NCI-H526 treated with DMSO at 0.1 percent for 48 hours (cell line): ENCODE results near the gene NDUFS4.
"Not testable (repeated sequence)": the region's sequence is repeated elsewhere in the genome, so short reads cannot be mapped to it uniquely, and the experiment has no call there.

Source experiments
- DNase-seq: peaks from one replicate; lab custom pipeline; 2025; lab: John Stamatoyannopoulos, UW

NDUFS4 gene

DNA sequence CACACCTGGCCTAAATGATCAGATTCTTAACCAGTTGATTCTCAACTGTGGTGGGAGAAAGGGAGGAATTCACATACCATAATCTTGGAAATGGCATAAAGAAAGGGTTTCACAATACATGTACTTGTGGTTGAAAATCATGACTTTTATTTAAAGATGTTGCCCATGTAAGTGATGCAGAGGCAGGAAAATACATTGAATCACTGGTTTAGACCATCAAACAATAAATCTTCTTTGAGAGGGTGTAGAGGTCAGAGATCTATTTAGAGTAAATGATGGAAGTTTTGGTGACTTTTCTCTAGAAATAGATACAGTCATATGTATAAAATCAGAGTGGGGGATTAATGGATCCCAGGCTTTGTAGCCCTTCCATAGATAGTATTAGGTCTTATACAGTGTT is 15.4 kb downstream of the NDUFS4 start:
- no peak for DNase-seq

GRCh38 chr5:53576674-53577073 is 16.2 kb downstream of the NDUFS4 start:
- DNase-seq, result no peak

DNA sequence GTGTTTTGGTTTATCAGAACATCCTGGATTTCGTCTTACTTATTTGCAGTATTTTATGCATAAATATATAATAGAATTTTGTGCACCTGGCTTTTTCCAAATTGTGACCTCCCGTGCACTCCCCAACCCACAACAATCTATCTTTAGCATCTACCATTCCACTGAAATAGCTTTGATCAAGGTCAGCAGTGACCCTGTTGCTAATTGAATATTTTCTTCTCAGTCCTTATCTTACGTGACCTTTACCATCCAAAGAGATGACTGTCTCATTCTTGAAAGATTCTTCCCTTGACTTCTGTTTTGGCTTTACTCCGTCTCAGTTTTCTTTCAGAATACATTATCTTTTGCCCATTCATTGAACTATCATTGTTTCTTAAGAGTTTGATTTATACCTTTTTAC is 18.4 kb downstream of the NDUFS4 start:
- DNase-seq, result no peak

DNA sequence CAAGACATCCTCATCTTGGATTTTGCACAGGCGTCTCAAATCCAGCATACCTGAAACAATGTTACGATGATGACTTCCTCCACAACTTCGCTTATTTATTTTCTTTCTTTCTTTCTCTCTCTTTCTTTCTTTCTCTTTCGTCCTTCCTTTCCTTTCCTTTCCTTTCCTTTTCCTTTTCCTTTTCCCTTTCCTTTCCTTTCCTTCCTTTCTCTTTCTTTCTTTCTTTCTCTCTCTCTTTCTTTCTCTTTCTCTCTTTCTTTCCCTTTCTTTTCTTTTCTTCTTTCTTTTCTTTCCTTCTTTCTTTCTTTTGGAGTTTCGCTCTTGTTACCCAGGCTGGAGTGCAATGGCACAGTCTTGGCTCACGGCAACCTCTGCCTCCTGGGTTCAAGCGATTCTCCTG is 20.1 kb downstream of the NDUFS4 start:
- no peak for DNase-seq

- DNase-seq, result no peak
Measured at GRCh38 chr5:53582225-53582624, 21.8 kb downstream of the NDUFS4 start.

DNA sequence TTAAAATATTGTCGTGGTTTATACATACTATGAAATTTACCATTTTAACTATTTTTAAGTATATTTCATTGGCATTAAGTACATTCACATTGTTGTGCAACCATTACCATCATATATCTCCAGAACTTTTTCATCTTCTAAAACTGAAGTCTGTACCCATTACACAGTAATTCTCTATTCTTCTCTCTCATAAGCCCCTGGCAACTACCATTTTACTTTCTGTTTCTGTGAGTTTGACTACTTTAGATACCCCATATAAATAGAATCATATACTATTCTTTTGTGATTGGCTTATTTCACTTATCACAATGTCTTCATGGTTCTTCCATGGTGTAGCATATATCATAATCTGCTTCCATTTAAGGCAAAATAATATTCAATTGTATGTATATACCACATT is 30.3 kb downstream of the NDUFS4 start:
- no peak for DNase-seq

- DNase-seq, result no peak
Measured at GRCh38 chr5:53594419-53594818, 34.0 kb downstream of the NDUFS4 start.

- no peak for DNase-seq
Measured at GRCh38 chr5:53597894-53598293, 37.5 kb downstream of the NDUFS4 start.

GRCh38 chr5:53601570-53601969 is 41.1 kb downstream of the NDUFS4 start:
- no peak for DNase-seq

DNA sequence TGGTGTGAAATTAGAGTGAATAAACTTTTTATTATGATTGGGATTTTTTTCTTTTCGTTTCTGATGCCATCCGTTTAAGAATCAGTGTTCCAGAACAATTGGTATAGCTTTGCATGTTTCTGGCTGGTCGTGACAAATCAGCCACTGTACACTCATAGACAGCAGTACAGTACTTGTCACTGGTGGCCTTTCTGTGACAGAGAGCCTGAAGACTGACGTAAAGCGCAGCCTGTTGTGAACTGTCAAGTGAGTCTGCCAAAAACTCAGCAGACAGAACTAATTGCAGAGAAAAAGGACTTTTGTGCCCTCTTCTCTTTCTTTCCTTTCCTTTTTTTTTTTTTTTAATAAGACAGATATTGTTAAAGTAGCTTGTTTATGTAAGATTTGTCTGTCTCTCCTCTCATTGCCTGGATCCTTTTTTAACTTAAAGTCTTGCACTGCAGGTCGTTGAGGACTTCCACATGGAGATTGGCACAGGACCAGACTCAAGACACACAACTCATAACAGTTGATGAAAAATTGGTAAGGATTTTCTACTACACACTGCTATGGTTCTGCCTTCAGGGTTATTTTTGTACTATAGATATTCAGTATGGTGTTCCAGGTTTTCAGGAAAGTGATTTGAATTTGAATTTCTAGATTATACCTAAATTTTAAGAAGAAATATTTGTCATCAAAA is 42.7 kb downstream of the NDUFS4 start:
- DNase-seq, result no peak

GRCh38 chr5:53604309-53604708 is 43.9 kb downstream of the NDUFS4 start:
- no peak for DNase-seq

GRCh38 chr5:53607886-53608285 is 47.4 kb downstream of the NDUFS4 start:
- no peak for DNase-seq

DNA sequence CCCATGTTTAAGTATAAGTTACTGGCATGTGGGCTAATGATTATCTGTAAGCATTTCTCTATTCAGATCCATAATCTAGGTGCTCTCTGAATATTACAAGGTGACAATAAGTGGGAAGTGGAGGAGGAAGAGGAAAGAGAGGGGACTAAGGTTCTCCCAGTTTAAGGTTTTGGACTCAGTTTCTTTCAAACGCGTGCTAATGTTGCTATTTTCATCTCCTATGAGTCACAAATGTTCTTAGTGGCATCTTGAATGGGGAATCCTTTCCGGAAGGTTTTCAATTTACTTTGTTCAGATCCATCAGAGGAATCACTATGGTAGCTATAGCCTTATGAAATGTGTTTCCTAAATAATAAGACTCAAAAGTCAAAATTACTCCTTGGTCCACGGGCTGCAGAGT is 48.5 kb downstream of the NDUFS4 start:
- DNase-seq, result not testable (repeated sequence)

DNA sequence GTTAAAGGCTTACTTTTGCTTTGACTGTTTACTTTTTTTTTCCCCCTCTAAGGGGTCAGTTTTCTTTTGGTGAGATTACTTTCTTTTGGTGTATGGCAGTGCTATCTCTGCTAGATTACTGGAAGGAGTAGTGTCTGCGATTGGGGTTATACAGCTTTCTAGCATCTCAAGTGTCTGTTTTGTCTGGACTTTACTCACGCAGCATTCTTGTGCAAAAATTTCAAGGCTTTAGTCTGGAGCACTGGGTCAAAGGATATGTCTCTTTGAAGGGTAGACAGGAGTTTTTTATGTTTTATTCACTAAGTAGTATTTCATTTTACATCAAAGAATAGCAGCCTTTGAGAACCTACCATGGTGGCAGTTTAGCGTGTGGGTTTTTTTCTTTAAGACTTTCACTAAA is 52.6 kb downstream of the NDUFS4 start:
- DNase-seq, result no peak

DNA sequence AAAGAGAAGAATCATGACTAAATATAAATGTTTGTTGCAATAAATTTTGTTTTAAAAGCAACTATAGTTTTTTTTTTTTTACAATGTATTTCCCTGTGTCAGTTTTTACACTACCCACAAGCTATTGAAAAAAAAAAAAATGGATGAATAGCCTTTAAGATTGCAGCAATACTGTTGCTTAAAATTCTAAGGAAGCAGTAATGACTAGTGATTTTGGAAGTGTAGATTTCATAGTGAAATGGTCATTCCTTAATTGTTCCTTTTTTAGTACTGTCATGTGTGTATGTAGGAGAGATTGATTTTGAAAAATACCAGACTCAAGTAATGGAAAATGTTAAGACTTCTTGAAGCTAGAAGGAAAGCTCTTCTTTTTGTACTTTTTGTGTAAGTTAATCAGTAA is 53.1 kb downstream of the NDUFS4 start:
- no peak for DNase-seq

DNA sequence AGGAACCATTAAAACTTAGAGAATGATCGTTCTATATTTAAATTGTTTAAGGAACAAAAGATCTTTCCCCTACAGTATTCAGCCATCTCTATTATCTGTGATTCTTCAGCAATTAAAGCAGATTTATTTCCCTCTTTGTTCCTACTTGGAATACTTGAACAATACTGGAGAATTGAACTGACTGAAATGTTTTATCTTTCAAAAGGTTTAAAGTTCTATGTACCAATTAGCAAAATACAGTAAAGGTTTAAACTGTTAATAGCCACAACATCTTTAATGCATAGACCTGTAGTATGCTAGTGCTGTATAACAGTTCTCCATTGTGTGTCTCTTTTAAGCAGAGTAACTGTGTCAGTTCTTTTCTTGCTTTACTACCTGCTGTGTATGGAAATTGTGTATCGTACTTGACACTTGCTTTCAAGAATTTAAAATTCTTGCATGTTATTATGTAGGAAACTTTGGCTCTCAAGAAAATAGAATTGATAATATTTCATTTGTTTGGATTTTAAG is 54.0 kb downstream of the NDUFS4 start:
- DNase-seq, result no peak

DNA sequence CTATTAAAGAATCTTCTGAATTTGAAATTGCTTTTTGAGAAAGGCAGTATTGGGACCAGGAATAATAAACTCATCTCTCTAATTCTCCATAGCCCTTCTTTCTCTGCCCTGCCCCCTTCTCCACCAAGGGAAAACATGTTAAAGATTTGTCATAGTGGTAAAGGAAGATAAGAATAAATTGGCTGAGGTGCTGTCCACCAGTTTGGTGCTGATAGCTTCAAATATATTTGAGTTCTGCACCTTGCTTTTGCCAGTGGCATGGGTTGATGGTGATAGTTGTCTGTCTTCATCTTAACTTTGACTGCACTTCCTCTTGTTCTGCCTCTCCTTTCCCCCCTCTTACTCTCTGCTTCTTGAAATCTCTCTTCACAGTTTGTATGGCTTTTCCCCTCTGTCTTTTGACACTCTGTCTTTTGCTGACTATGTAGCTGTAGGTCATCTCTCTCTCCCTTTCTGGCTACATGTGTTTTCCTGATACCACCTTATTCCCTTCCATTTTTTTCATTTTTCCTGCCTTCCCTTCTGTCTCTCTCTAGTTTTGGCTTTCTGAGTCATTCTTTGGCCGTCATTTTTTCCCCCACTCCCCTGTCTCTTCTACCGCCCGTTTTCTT is 56.6 kb downstream of the NDUFS4 start:
- no peak for DNase-seq

DNA sequence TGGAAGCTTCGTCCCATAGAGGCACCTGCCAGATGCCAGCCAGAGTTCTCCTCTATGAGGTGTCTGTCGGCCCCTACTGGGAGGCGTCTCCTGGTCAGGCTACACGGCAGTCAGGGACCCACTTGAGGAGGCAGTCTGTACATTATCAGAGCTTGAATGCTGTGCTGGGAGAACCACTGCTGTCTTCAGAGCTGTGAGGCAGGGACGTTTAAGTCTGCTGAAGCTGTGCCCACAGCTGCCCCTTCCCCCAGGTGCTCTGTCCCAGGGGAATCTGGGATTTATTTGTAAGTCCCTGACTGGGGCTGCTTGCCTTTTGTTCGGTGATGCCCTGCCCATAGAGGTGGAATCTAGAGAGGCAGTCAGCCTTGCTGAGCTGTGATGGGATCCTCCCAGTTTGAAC is 70.8 kb downstream of the NDUFS4 start:
- DNase-seq, result no peak

DNA sequence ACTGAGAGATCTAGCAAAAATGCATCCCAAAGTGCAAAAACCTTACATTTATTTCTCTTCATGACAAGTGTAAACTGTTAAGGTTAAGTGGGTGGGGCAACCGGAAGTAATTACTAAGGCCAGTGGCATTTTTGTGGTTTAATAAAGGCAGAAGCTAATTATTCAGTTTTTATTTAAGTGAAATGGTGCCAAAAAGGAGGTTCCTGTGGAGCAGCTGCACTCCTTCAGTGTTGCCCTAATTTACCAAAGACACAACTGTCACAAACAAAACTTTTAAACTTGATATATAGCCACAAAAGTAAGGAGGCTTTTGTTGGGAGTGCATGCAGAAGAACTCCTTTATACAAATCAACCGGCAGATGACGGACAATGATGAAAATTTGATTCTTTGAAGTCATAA is 81.6 kb downstream of the NDUFS4 start:
- no peak for DNase-seq

GRCh38 chr5:53643445-53643844 is 83.0 kb downstream of the NDUFS4 start:
- no peak for DNase-seq

DNA sequence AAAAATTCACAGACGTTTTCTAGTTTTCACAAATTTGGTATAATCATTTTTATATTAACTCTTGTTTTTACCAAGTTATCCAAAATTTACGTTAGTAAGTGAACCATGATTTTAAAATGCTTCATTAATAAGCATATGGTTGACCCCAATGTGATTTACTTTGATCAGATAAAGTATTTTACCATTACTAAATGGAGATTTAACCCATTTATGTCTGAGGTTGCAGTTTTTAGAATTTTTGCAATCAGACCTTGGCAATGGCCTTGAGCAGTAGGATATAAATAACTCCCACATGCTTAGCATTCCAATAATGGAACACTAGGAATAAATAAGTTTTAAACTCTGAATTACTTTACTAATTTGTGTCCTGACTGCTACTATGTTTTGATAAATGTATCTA is 84.6 kb downstream of the NDUFS4 start:
- no peak for DNase-seq

GRCh38 chr5:53649352-53649751 is 88.9 kb downstream of the NDUFS4 start:
- DNase-seq, result no peak

GRCh38 chr5:53660573-53660972 is 100.1 kb downstream of the NDUFS4 start:
- not testable (repeated sequence) for DNase-seq

DNA sequence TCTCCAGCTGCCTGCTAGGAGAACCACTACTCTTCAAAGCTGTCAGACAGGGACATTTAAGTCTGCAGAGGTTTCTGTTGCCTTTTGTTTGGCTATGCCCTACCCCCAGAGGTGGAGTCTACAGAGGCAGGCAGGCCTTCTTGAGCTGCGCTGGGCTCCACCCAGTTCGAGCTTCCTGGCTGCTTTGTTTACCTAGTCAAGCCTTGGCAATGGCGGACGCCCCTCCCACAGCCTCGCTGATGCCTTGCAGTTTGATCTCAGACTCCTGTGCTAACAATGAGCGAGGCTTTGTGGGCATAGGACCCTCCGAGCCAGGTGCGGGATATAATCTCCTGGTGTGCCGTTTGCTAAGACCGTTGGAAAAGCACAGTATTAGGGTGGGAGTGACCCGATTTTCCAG is 104.9 kb downstream of the NDUFS4 start:
- DNase-seq, result not testable (repeated sequence)
